Kidney tubule cell (primary cell): ENCODE data around the gene ATP9A.
"Not testable (repeated sequence)": the region's sequence is repeated elsewhere in the genome, so short reads cannot be mapped to it uniquely, and the experiment has no call there.

Experiments used
- DNase-seq: peaks from one replicate; pipeline ENCODE4 v3.0.0-alpha.2; 2018; ENCODE audit warnings: low spot score

Gene ATP9A

GRCh38 chr20:51796340-51796739, 28.1 kb upstream of the ATP9A start:
- DNase-seq = no peak

DNA sequence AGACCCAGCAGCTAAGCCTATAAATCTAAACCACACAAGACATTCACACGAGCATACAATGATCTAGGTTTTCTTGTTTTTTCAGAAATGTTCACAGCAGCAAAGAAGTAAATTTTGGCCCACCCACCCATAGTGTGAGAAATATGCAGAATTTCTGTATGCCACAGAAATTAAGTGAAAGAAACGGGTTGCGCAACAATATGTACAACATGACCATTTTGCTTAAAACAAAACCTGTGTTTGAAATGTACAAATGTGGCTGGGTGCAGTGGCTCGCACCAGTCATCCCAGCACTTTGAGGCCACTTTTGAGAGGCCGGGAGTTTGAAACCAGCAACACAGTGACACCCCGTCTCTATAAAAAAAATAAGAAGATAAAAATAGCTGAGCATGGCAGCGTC, 24.8 kb upstream of the ATP9A start:
- DNase-seq = no peak

- no peak for DNase-seq
These were observed 23.4 kb upstream of the ATP9A start for GRCh38 chr20:51791626-51792025.

GRCh38 chr20:51790256-51790655, 22.1 kb upstream of the ATP9A start:
- no peak for DNase-seq

DNA sequence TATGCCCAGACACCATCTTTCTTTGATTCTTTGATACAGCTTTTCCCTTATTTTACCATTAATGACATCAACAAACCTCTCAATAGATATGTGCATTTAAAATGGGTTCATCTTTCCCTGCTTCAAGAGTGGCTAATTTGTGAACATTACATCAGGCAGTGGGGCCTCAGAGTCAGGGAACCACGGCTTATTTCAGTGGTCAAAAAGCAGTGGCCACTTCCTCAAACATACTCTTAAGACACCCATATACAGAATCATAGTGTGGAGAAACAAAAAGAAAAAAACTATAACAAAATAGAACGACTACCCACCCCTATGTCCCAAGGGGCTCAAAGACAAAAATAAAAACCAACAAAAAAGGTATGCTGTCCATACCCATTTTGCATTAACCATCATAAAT, 21.2 kb upstream of the ATP9A start:
- DNase-seq = no peak

DNA sequence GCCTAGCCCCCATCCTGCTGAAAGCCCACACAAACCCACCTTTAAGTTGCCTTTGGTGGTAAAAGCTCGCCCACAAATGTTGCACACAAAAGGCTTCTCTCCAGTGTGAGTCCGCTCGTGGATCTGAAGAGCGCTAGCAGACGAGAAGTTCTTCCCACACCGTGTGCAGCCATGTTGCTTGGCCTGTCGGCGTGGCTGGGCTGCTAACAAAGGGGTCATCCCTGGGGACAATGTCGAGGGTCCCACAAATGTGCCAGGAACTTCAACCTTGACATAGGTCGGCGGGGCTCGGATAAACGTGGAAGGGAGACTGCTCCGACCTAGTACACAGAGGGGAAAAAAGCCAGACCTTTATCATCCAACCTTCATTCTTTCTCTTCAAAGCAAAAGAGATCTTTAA, 20.6 kb upstream of the ATP9A start:
- DNase-seq = no peak

- DNase-seq = no peak
These were observed 16.1 kb upstream of the ATP9A start for GRCh38 chr20:51784299-51784698.

- DNase-seq = not testable (repeated sequence)
These were observed 10.1 kb upstream of the ATP9A start for GRCh38 chr20:51778229-51778759.

GRCh38 chr20:51775241-51775640, 7.1 kb upstream of the ATP9A start:
- no peak for DNase-seq

DNA sequence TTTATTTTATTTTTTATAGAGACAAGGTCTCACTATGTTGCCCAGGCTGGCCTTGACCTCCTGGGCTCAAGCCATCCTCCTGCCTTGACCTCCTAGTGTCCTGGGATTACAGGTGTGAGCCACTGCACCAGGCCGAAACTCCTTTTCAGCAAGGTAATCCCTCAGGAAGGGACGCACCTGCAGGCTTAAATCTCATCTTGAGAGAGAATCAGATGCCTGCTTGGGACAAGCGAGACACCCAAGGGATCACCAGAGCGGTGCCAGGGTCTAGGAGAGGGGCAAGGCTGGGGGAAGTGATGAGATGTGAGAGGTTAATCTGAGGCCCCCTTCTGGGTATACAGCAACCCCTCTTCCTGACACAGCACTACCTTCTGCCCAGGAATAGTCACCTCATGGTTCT, 4.0 kb upstream of the ATP9A start:
- DNase-seq = no peak

- peak; percentile 19 for DNase-seq
These were observed 1.9 kb upstream of the ATP9A start for GRCh38 chr20:51769976-51770615.

- DNase-seq = no peak
These were observed 748 bp upstream of the ATP9A start for GRCh38 chr20:51768759-51769517.

- peak; percentile 93 for DNase-seq
These were observed 960 bp downstream of the ATP9A start for GRCh38 chr20:51766994-51767866.

DNA sequence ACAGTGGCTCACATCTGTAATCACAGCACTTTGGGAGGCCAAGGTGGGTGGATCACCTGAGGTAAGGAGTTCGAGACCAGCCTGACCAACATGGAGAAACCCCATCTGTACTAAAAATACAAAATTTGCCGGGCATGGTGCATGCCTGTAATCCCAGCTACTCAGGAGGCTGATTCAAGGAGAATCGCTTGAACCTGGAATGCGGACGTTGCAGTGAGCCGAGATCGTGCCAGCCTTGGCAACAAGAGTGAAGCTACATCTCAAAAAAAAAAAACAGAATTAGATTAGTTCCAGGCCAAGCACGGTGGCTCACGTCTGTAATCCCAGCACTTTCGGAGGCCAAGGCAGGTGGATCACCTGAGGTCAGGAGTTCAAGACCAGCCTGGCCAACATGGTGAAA, 2.8 kb downstream of the ATP9A start:
- DNase-seq = not testable (repeated sequence)

- no peak for DNase-seq
These were observed 4.1 kb downstream of the ATP9A start for GRCh38 chr20:51763965-51764602.

DNA sequence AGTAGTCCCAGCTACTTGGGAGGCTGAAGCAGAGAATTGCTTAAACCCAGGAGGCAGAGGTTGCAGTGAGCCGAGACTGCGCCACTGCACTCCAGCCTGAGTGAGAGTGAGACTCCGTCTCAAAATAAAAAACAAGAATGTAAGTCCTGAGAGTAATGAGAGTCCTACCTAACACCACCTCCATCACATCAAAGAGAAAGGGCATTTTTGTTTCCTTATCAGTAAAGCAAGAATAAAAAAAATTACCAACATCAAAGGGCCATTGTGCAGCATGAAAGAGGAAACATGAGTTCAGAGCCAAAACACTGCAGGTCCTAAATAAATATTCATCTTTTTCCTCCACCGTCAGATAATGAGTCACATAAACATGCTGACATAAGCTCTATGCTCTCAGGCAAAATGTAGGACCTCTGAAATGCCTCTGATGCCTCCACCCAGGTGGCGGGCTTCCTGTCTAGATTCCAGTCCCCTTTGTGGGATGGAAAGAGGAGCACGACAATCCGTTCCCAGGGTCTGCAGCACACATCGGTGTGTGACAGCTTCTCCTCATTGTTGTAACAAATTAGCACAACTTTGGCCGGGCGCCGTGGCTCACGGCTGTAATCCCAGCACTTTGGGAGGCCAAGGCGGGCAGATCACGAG, 7.2 kb downstream of the ATP9A start:
- peak; percentile 60 for DNase-seq

DNA sequence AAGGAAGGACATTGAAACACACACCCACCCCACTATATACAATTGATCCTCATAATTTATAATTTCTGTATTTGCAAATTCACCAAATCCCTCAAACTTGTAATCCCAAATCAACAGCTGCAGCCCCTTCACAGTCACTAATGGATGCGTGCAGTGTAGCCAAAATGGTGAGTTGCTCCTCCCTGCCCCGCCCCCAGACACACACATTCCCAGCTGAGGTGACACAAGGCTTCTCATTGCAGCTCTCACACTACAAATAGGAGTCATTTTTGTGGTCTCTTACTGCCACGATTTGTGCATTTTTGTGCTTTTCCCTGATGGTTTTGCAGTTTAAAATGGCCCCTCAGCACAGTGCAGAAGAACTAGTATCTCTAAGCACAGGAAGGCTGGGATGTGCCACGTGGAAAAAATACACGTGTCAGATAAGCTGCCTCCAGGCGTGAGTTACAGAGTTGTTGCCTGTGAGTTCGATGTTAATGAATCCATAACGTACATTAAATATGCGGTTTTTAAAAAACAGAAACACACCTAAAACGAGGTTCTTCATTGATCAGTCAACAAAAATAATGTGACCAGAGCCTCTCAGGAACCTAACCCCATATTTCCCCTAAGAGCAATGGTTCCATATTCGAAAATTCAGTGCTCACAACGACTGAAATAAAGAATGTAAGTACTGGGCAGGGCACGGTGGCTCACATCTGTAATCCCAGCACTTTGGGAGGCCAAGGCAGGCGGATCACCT, 8.2 kb downstream of the ATP9A start:
- no peak for DNase-seq

DNA sequence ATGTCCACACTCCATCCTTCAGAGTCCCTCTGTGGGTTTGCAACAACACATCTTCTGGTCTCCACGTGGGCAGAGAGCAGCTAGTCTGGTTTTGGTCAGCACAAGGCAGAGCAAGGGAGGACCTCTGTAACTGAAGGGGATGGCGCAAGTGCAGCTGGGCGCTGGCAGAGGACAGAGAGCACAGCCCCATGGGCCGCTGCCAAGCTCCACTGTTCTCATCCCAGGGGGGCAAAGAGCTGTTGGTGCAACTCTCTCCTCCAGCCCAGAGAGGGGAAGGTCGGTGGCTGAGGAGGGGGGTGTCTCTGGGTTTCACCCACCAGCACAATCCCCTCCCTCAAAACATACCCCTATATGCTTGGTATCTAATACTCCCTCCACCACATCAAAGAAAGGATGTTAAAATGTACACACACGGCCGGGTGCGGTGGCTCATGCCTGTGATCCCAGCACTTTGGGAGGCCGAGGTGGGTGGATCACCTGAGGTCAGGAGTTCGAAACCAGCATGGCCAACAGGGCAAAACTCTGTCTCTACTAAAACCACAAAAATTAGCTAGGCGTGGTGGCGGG, 9.1 kb downstream of the ATP9A start:
- no peak for DNase-seq

- no peak for DNase-seq
These were observed 11.0 kb downstream of the ATP9A start for GRCh38 chr20:51757226-51757625.

- no peak for DNase-seq
These were observed 11.5 kb downstream of the ATP9A start for GRCh38 chr20:51756653-51757052.
